Suprapubic skin (tissue), 4 donors: ENCODE results near the gene ELMO1.

Experiments used
- EP300 ChIP-seq: sonication (generic); formaldehyde crosslinking; IDR thresholded peaks from one replicate; pipeline ENCODE4 v1.6.1; 2017; ENCODE audit warnings: antibody characterized with exemption
- POLR2A ChIP-seq, 2 donors: fragments of 450-650 bp; IDR thresholded peaks; one replicate each; pipeline ENCODE4 v1.6.1; 2017; ENCODE audit warnings: antibody characterized with exemption in 2 of 2, mild to moderate bottlenecking in 2 of 2, moderate library complexity in 2 of 2
- POLR2AphosphoS5 ChIP-seq, 3 donors: sonication (generic); formaldehyde crosslinking; IDR thresholded peaks; one replicate each; pipeline ENCODE4 v1.6.1; 2017; ENCODE audit warnings: antibody characterized with exemption in 3 of 3
- TF ChIP-seq, protein P1 (sequence below), 2 donors: fragments of 200-600 bp in 1 of 2; fragments of 450-650 bp in 1 of 2; sonication (generic) in 1 of 2; IDR thresholded peaks; one replicate each; pipeline ENCODE4 v1.5.1; 2016 to 2019; ENCODE audit warnings: antibody characterized with exemption in 2 of 2, mild to moderate bottlenecking in 1 of 2, moderate library complexity in 1 of 2

DNA sequence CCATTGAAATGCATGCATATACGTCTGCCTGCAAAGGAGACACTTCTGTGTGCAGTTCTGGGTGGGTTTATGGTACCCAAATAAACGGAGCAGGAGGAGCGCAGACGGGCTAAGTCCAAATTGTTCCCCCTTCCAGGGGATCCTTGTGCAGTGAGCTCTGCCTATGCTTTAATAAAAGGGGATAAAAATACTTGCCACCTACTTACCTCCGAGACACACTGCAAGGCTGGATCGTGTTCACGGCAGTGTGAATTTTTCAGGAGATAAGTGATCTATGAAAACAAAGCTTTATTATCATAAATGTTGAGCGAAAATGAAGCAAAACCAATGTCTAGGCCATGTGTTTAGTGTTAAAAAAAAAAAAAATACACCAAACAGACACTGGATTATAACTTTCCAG, 415.5 kb downstream of the ELMO1 start:
- TF ChIP-seq, protein P1, sequence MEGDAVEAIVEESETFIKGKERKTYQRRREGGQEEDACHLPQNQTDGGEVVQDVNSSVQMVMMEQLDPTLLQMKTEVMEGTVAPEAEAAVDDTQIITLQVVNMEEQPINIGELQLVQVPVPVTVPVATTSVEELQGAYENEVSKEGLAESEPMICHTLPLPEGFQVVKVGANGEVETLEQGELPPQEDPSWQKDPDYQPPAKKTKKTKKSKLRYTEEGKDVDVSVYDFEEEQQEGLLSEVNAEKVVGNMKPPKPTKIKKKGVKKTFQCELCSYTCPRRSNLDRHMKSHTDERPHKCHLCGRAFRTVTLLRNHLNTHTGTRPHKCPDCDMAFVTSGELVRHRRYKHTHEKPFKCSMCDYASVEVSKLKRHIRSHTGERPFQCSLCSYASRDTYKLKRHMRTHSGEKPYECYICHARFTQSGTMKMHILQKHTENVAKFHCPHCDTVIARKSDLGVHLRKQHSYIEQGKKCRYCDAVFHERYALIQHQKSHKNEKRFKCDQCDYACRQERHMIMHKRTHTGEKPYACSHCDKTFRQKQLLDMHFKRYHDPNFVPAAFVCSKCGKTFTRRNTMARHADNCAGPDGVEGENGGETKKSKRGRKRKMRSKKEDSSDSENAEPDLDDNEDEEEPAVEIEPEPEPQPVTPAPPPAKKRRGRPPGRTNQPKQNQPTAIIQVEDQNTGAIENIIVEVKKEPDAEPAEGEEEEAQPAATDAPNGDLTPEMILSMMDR (IDR thresholded peaks at IDR 0.05): no peak
- TF ChIP-seq POLR2AphosphoS5 (IDR thresholded peaks at IDR 0.05) (no peak), POLR2A (IDR thresholded peaks at IDR 0.05) (no peak), EP300 (no peak)
